Measurements from ENCODE around the gene SPAG9. TPM values are rescaled to one million over a fixed set of nuclear protein-coding genes. Genes with fewer than 3 reads are reported as not detected.

Gene SPAG9
- total and polyA plus RNA-seq, 2 experiments from 2014 or later: 13.7 to 45.0 TPM

DNA sequence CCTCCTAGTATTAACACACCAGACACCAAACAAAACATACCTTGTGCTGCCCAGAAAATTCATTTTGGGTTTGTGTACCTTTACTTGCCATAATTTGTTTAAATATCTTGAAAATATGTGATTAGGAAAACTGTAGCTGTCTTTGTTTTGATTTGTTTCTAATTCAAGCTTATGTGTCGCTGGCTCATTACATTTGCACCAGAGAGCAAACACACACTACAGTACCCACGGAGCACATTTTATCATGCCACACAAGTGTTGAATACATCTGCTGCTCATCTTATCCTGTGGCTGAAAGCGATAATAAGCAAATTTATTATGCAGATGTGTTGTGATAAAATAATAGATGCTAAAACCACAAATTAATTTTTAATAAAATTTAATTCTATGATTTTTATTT is 63.1 kb downstream of the SPAG9 start:
- ATAC-seq (no peak), DNase-seq (ENCODE audit: low spot score) (no peak)
- H4K20me1 ChIP-seq (replicated peaks; ENCODE audit: insufficient read depth): no peaks in the 10 kb centered on the region
- Mint-ChIP-seq H3K4me1 (peaks cover 11% of the 10 kb centered on the region; the same call in 2 of the 3 replicates), H3K27ac (no peak overlapping the region), H3K36me3 (ENCODE audit: low read depth) (no peaks in the 10 kb centered on the region), H3K9me3 (no peaks in the 10 kb centered on the region), H3K4me3 (no peak overlapping the region), H3K27me3 (ENCODE audit: insufficient read depth, low read depth, poor library complexity) (peaks cover 2% of the 10 kb centered on the region)
- H3K79me2 ChIP-seq (replicated peaks; ENCODE audit: insufficient read depth): peaks cover 30% of the 10 kb centered on the region
- no peaks in the 10 kb centered on the region for H3F3A ChIP-seq (replicated peaks; ENCODE audit: low read depth)
- no peaks in the 10 kb centered on the region for H3K36me3 ChIP-seq (ENCODE audit: insufficient read depth)
- H3K4me1 ChIP-seq (ENCODE audit: insufficient read depth): peaks cover 3% of the 10 kb centered on the region; the same call in 1 of the 2 replicates
- H3K27me3 ChIP-seq (ENCODE audit: insufficient read depth): no peaks in the 10 kb centered on the region
- no peak overlapping the region for H2AFZ ChIP-seq
- H3K27ac ChIP-seq (ENCODE audit: low read depth): peak overlapping the region; percentile 81
- H3K4me2 ChIP-seq: no peak overlapping the region
- TF ChIP-seq NANOG (IDR thresholded peaks at IDR 0.05; ENCODE audit: borderline replicate concordance) (no peak), ZNF114 (CRISPR knock-in tag; IDR thresholded peaks at IDR 0.05) (no peak), EZH2 (IDR thresholded peaks at IDR 0.05; ENCODE audit: low read depth, unreplicated experiment) (no peak), CREB1 (CRISPR knock-in tag; IDR thresholded peaks at IDR 0.05; ENCODE audit: low read depth) (no peak), EZH2phosphoT487 (IDR thresholded peaks at IDR 0.05; ENCODE audit: unreplicated experiment) (no peak), JUNB (IDR thresholded peaks at IDR 0.05; ENCODE audit: unreplicated experiment) (no peak), STAT1 (IDR thresholded peaks at IDR 0.05; ENCODE audit: unreplicated experiment) (no peak), ZNF331 (CRISPR knock-in tag; IDR thresholded peaks at IDR 0.05; ENCODE audit: low read depth) (no peak), ETS1 (IDR thresholded peaks at IDR 0.05) (no peak), CTCF (conservative IDR thresholded peaks at IDR 0.05; ENCODE audit: low read depth in 2 of 2) (no peak), POLR2AphosphoS5 (IDR thresholded peaks at IDR 0.05; ENCODE audit: low read depth) (no peak)
- TF ChIP-seq, protein P1, sequence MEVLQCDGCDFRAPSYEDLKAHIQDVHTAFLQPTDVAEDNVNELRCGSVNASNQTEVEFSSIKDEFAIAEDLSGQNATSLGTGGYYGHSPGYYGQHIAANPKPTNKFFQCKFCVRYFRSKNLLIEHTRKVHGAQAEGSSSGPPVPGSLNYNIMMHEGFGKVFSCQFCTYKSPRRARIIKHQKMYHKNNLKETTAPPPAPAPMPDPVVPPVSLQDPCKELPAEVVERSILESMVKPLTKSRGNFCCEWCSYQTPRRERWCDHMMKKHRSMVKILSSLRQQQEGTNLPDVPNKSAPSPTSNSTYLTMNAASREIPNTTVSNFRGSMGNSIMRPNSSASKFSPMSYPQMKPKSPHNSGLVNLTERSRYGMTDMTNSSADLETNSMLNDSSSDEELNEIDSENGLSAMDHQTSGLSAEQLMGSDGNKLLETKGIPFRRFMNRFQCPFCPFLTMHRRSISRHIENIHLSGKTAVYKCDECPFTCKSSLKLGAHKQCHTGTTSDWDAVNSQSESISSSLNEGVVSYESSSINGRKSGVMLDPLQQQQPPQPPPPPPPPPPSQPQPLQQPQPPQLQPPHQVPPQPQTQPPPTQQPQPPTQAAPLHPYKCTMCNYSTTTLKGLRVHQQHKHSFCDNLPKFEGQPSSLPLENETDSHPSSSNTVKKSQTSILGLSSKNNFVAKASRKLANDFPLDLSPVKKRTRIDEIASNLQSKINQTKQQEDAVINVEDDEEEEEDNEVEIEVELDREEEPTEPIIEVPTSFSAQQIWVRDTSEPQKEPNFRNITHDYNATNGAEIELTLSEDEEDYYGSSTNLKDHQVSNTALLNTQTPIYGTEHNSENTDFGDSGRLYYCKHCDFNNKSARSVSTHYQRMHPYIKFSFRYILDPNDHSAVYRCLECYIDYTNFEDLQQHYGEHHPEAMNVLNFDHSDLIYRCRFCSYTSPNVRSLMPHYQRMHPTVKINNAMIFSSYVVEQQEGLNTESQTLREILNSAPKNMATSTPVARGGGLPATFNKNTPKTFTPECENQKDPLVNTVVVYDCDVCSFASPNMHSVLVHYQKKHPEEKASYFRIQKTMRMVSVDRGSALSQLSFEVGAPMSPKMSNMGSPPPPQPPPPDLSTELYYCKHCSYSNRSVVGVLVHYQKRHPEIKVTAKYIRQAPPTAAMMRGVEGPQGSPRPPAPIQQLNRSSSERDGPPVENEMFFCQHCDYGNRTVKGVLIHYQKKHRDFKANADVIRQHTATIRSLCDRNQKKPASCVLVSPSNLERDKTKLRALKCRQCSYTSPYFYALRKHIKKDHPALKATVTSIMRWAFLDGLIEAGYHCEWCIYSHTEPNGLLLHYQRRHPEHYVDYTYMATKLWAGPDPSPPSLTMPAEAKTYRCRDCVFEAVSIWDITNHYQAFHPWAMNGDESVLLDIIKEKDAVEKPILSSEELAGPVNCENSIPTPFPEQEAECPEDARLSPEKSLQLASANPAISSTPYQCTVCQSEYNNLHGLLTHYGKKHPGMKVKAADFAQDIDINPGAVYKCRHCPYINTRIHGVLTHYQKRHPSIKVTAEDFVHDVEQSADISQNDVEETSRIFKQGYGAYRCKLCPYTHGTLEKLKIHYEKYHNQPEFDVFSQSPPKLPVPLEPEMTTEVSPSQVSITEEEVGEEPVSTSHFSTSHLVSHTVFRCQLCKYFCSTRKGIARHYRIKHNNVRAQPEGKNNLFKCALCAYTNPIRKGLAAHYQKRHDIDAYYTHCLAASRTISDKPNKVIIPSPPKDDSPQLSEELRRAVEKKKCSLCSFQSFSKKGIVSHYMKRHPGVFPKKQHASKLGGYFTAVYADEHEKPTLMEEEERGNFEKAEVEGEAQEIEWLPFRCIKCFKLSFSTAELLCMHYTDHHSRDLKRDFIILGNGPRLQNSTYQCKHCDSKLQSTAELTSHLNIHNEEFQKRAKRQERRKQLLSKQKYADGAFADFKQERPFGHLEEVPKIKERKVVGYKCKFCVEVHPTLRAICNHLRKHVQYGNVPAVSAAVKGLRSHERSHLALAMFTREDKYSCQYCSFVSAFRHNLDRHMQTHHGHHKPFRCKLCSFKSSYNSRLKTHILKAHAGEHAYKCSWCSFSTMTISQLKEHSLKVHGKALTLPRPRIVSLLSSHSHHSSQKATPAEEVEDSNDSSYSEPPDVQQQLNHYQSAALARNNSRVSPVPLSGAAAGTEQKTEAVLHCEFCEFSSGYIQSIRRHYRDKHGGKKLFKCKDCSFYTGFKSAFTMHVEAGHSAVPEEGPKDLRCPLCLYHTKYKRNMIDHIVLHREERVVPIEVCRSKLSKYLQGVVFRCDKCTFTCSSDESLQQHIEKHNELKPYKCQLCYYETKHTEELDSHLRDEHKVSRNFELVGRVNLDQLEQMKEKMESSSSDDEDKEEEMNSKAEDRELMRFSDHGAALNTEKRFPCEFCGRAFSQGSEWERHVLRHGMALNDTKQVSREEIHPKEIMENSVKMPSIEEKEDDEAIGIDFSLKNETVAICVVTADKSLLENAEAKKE (CRISPR knock-in tag; IDR thresholded peaks at IDR 0.05): no peak
- TF ChIP-seq, protein P2, sequence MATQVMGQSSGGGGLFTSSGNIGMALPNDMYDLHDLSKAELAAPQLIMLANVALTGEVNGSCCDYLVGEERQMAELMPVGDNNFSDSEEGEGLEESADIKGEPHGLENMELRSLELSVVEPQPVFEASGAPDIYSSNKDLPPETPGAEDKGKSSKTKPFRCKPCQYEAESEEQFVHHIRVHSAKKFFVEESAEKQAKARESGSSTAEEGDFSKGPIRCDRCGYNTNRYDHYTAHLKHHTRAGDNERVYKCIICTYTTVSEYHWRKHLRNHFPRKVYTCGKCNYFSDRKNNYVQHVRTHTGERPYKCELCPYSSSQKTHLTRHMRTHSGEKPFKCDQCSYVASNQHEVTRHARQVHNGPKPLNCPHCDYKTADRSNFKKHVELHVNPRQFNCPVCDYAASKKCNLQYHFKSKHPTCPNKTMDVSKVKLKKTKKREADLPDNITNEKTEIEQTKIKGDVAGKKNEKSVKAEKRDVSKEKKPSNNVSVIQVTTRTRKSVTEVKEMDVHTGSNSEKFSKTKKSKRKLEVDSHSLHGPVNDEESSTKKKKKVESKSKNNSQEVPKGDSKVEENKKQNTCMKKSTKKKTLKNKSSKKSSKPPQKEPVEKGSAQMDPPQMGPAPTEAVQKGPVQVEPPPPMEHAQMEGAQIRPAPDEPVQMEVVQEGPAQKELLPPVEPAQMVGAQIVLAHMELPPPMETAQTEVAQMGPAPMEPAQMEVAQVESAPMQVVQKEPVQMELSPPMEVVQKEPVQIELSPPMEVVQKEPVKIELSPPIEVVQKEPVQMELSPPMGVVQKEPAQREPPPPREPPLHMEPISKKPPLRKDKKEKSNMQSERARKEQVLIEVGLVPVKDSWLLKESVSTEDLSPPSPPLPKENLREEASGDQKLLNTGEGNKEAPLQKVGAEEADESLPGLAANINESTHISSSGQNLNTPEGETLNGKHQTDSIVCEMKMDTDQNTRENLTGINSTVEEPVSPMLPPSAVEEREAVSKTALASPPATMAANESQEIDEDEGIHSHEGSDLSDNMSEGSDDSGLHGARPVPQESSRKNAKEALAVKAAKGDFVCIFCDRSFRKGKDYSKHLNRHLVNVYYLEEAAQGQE (IDR thresholded peaks at IDR 0.05; ENCODE audit: unreplicated experiment): no peak
- no peaks in the 10 kb centered on the region for H3K9me2 ChIP-seq (ENCODE audit: insufficient read depth)
- no peak overlapping the region for H3K4me3 ChIP-seq
